Thoracic aorta (tissue), 2 donors: Measurements from ENCODE around the gene LZTS3. TPM values are rescaled to one million over a fixed set of nuclear protein-coding genes. Genes with fewer than 3 reads are reported as not detected.
"Not testable (repeated sequence)": the region's sequence is repeated elsewhere in the genome, so short reads cannot be mapped to it uniquely, and the experiment has no call there.

Experiments used
- ATAC-seq: fragments of 150-250 bp; one replicate; pipeline ENCODE4 v1.8.0; 2017; ENCODE audit warnings: low read depth; ENCODE audit not compliant: insufficient number of reproducible peaks, low FRiP score
- DNase-seq: peaks from one replicate; pipeline ENCODE4 v3.0.0-alpha.2; 2020; ENCODE audit warnings: low spot score
- H3K27ac ChIP-seq, 2 donors: fragments of 200-600 bp; sonication (generic); 1 replicate in 1 of 2; 2 replicates in 1 of 2; pipeline ENCODE4 v1.5.1; 2016; ENCODE audit warnings: mild to moderate bottlenecking in 2 of 2, moderate library complexity in 2 of 2
- H3K27me3 ChIP-seq: fragments of 200-600 bp; sonication (generic); replicated peaks from 2 replicates; pipeline ENCODE4 v1.6.0; 2016; ENCODE audit warnings: mild to moderate bottlenecking; ENCODE audit not compliant: insufficient read depth
- H3K36me3 ChIP-seq: fragments of 200-600 bp; sonication (generic); one replicate; pipeline ENCODE4 v1.5.1; 2016
- H3K4me1 ChIP-seq, 2 donors: fragments of 200-600 bp; sonication (generic); 1 replicate in 1 of 2; 2 replicates in 1 of 2; pipeline versions ENCODE4 v1.5.1 to v1.6.0; 2016; ENCODE audit warnings: low read depth in 2 of 2, mild to moderate bottlenecking in 1 of 2; ENCODE audit not compliant: control insufficient read depth in 1 of 2
- H3K4me3 ChIP-seq: fragments of 200-600 bp; sonication (generic); 2 replicates; pipeline ENCODE4 v1.5.1; 2016; ENCODE audit warnings: mild to moderate bottlenecking
- H3K9me3 ChIP-seq: fragments of 200-600 bp; sonication (generic); 2 replicates; pipeline ENCODE4 v1.5.1; 2016
- total RNA-seq, 2 donors: library from RNA; depleted of rRNA; stranded (reverse); fragments of >200 nt; gene quantifications; one replicate each; pipeline versions ENCODE4 v1.1.0 to v1.2.3, GENCODE V29; 2016
- TF ChIP-seq, protein P1 (sequence below): fragments of 200-600 bp; sonication (generic); IDR thresholded peaks from one replicate; pipeline ENCODE4 v1.5.1; 2019; ENCODE audit warnings: antibody characterized with exemption

The LZTS3 gene
- total RNA-seq, 2 donors from 2014 or later = 9.5 to 18.1 TPM

DNA sequence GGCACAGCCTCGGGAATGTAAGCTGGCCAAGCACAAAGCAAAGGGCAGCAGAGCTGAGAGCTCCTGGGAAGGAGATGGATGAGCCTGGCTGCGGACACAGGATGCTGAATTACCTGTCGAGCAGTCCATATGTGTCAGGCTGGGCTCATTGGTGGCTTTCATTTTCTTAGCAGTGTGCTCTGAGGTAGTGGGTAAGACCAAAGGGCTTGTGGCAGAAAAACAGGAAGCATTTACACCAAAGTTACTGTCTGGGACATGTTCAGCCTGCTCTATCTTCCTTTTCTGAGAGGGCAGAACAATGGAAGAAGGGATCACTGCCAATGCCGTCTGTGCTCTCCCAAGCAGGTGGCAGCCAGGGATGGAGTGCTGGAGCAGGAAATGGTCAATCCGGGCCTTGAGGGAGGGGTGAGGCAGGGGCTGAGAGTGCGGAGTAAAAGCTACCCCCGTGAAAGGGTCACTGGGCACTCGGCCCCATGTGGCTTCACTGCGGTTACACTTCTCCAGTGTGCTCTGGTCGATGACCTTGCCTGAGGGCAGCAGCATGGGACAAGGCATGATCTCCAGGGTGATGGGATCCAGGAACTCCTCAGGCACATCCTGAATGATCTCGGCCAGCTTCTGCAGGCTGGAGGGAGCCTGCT, 52.0 kb downstream of the LZTS3 start:
- no peaks in the 10 kb centered on the region for H3K9me3 ChIP-seq
- no peaks in the 10 kb centered on the region for H3K27me3 ChIP-seq
- DNase-seq = no peak
- no peak overlapping the region for H3K4me3 ChIP-seq
- H3K4me1 ChIP-seq = no peaks in the 10 kb centered on the region
- H3K36me3 ChIP-seq = peaks cover 18% of the 10 kb centered on the region
- ATAC-seq = no peak
- H3K27ac ChIP-seq = no peak overlapping the region
- TF ChIP-seq, protein P1, sequence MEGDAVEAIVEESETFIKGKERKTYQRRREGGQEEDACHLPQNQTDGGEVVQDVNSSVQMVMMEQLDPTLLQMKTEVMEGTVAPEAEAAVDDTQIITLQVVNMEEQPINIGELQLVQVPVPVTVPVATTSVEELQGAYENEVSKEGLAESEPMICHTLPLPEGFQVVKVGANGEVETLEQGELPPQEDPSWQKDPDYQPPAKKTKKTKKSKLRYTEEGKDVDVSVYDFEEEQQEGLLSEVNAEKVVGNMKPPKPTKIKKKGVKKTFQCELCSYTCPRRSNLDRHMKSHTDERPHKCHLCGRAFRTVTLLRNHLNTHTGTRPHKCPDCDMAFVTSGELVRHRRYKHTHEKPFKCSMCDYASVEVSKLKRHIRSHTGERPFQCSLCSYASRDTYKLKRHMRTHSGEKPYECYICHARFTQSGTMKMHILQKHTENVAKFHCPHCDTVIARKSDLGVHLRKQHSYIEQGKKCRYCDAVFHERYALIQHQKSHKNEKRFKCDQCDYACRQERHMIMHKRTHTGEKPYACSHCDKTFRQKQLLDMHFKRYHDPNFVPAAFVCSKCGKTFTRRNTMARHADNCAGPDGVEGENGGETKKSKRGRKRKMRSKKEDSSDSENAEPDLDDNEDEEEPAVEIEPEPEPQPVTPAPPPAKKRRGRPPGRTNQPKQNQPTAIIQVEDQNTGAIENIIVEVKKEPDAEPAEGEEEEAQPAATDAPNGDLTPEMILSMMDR = no peak

DNA sequence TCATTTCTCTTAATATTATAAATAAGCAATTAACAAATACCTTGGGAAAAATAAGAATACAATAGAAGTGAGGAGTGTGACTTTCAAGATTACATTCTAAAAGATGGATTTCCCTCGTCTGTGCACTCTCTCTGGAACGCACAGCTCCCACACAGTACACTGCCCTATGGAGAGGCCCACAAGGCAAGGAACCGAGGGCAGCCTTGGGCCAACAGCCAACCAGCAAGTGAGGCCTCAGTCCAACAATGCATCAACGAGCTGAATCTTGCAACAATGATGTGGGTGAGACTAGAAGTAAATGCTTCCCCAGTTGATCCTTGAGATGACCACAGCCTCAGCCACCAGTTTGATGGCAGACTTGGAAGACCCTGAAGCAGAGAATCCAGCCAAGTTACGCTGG, 54.3 kb downstream of the LZTS3 start:
- no peaks in the 10 kb centered on the region for H3K9me3 ChIP-seq
- no peak for DNase-seq
- no peaks in the 10 kb centered on the region for H3K27me3 ChIP-seq
- no peak overlapping the region for H3K4me3 ChIP-seq
- no peak for ATAC-seq
- TF ChIP-seq, protein P1 = no peak
- no peaks in the 10 kb centered on the region for H3K4me1 ChIP-seq
- H3K27ac ChIP-seq = no peak overlapping the region
- peaks cover 19% of the 10 kb centered on the region for H3K36me3 ChIP-seq

DNA sequence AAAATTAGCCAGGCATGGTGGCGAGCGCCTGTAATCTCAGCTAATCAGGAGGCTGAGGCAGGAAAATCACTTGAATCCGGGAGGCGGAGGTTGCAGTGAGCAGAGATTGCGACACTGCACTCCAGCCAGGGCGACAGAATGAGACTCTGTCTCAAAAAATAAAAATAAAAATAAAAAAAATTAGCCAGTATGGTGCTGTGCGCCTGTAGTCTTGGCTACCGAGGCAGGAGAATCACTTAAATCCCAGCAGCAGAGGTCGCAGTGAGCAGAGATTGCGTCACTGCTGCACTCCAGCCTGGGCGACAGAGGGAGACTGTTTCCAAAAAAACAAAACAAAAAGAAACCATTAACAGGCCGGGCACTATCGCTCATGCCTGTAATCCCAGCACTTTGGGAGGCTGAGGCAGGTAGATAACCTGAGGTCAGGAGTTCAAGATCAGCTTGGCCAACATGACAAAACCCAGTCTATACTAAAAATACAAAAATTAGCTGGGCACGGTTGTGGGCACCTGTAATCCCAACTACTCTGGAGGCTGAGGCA, 55.4 kb downstream of the LZTS3 start:
- ATAC-seq = peak; percentile 70
- not testable (repeated sequence) for DNase-seq, H3K27me3 ChIP-seq, H3K4me1 ChIP-seq, H3K9me3 ChIP-seq
- Histone ChIP-seq H3K4me3 (peak overlapping the region; percentile 33), H3K27ac (peak overlapping the region; percentile 6 to 37), H3K36me3 (peaks cover 25% of the 10 kb centered on the region)
- TF ChIP-seq, protein P1 = peak; percentile 51

DNA sequence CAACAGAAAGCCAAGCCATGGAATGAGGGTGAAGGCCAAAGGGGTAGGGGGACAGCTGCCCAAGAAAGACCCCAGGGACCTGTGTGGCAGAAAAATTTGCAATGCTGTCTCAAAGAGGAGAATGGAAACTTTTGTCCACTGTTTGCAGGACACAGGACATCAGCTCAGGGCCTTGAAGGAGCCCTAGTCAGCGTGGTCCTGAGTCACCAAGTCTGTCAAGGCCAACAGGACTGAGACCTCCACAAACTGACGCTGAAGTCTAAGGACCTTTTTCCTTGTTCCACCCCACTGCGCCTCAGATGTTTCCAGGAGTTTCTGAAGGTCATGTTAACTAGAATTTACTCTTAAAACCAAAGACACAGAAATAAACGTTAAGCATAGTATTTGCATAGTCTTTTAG, 57.0 kb downstream of the LZTS3 start:
- TF ChIP-seq, protein P1 = no peak
- H3K27ac ChIP-seq = no peak overlapping the region
- ATAC-seq (no peak), DNase-seq (no peak)
- H3K27me3 ChIP-seq = no peaks in the 10 kb centered on the region
- no peaks in the 10 kb centered on the region for H3K4me1 ChIP-seq
- H3K9me3 ChIP-seq = no peaks in the 10 kb centered on the region
- H3K4me3 ChIP-seq = no peak overlapping the region
- H3K36me3 ChIP-seq = peaks cover 15% of the 10 kb centered on the region

DNA sequence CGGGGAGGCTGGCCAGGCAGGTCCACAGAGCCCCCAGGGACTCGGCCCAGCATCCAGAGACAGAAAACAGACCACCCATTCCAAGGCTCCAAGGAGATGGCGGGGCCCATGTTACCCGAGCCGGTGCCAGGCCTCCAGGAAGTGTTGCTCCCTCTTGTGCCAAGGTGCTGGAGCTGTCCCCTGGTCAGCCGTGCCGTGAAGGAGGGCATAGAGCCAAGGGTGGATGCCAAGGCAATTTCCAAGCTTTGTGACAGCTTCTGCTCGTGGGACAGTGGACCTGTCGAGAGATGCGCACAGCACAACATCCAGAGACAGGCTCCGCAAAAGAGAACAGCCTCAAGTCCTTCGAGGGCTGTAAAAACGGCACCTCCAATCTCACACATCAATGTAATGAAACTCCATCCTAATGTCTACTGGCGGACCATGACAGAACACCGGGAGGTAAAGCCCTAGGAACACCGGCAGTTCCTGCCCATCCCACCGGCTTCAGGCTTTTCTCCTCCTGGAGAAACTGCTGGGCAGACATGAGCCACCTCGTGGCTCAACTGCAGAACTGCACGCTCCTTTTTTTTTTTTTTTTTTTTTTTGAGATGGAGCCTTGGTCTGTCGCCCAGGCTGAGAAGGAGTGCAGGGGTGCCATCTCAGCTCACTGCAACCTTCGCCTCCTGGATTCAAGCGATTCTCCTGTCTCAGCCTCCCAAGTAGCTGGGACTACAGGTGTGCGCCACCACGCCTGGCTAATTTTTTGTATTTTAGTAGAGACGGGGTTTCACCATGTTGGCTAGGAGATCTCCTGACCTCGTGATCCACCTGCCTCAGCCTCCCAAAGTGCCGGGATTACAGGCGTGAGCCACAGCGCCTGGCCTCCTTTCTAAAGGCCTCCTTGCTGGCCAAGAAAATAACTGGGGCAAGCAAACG, 57.9 kb downstream of the LZTS3 start:
- no peaks in the 10 kb centered on the region for H3K9me3 ChIP-seq

More for the DNA sequence above, 57.9 kb downstream of the LZTS3 start:
- TF ChIP-seq, protein P1 = peak; percentile 66
- ATAC-seq = no peak
- H3K27me3 ChIP-seq = no peaks in the 10 kb centered on the region
- H3K27ac ChIP-seq = no peak overlapping the region
- DNase-seq = no peak
- H3K4me1 ChIP-seq = no peaks in the 10 kb centered on the region
- no peak overlapping the region for H3K4me3 ChIP-seq
- H3K36me3 ChIP-seq = peaks cover 10% of the 10 kb centered on the region
